LNCaP clone FGC (cell line): ENCODE measurements around the gene PHC3.

ENCODE experiments used
- DNase-seq: peaks from one replicate; pipeline ENCODE4 v3.0.0-alpha.2; 2011; ENCODE audit warnings: low read depth
- H3K4me3 ChIP-seq: 2 replicates; pipeline ENCODE4 v1.5.1; 2011; ENCODE audit warnings: mild to moderate bottlenecking, low read depth, low read length, control low read depth
- TF ChIP-seq, protein P1 (sequence below): IDR thresholded peaks from 2 replicates; pipeline ENCODE4 v1.5.1; 2012; ENCODE audit warnings: mild to moderate bottlenecking; ENCODE audit not compliant: control insufficient read depth, insufficient read depth; ENCODE audit errors: extremely low read depth

The PHC3 gene

DNA sequence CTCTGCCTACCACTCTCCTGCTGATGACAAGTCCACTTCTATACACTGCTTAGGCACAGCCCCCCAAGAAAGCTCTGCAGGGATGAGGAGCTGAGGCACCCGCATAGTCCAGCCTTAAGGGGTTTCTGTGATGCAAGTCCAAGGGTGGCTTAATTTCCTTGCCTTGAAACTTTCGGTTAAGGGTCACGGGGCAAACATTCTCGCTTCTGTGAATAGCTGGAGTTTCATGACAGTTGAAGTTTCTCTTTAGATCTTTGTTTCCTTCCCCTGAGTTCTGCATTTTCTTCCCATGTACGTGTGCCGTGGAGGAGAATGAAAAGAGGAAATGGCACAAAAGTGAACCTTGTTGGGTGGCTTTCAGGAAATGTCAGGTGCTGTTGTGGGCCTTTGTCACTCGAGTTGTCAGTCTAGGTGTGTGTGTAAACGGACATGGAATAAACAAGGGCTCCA, 136.7 kb downstream of the PHC3 start:
- no peak overlapping the region for H3K4me3 ChIP-seq
- no peak for DNase-seq
- TF ChIP-seq, protein P1, sequence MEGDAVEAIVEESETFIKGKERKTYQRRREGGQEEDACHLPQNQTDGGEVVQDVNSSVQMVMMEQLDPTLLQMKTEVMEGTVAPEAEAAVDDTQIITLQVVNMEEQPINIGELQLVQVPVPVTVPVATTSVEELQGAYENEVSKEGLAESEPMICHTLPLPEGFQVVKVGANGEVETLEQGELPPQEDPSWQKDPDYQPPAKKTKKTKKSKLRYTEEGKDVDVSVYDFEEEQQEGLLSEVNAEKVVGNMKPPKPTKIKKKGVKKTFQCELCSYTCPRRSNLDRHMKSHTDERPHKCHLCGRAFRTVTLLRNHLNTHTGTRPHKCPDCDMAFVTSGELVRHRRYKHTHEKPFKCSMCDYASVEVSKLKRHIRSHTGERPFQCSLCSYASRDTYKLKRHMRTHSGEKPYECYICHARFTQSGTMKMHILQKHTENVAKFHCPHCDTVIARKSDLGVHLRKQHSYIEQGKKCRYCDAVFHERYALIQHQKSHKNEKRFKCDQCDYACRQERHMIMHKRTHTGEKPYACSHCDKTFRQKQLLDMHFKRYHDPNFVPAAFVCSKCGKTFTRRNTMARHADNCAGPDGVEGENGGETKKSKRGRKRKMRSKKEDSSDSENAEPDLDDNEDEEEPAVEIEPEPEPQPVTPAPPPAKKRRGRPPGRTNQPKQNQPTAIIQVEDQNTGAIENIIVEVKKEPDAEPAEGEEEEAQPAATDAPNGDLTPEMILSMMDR, result no peak

DNA sequence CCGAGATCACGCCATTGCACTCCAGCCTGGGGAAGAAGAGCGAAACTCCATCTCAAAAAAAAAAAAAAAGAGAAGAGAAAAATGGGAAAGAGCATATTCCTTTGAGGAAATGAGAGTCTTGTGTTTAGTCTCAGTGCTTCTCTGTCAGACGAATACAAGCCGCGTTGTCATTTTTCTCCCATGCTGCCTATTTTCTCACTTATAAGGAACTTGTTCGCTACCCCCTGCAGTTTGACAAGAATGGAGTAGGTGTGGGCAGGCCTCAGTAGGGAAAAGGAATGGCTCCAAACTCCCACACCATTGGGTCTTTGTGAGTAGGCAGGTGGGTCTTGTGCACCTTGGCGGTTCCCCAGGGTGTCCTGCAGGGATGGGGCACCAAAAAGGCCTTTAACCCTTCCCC, 137.3 kb downstream of the PHC3 start:
- DNase-seq, result no peak
- H3K4me3 ChIP-seq, result no peak overlapping the region
- TF ChIP-seq, protein P1, result no peak

DNA sequence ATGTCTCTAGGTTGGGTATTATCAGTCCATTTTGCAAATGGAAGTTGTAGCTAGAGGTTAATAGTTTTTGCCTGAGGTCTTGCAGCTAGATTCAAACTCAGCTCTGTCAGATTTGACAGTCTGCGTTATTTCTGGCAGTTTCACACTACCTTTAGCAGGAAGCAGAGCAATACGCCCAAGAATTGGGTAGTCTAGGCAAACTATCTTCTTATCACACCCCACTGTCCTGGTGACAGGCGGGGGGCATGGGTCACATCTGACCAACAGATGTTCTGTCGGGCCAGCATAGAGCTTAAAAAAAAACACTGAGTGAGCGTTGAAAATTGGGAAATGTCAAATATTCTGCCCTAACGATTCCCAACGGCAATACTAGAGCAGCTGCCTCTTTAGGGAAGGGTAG, 138.0 kb downstream of the PHC3 start:
- H3K4me3 ChIP-seq, result no peak overlapping the region
- TF ChIP-seq, protein P1, result no peak
- DNase-seq, result no peak

DNA sequence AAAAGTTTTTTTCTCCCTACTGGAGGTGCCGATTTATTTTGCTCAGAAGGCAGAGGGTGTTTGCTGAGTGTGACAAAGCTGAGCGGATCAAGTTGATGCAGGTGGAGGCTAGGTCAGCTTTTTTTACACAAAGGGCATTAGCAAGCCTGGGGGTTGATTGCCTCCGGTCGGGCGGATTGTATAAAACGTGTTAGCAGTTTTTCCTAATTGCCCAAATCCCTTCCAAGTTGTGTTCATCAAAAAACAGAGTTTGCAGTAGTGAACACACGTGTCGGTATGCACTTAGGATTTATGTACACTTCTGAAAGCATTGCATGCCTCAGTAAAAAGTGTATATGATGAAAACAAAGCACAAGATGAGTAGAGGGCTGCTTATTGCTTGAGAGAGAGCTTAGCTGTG, 141.1 kb downstream of the PHC3 start:
- no peak for DNase-seq
- TF ChIP-seq, protein P1, result no peak
- no peak overlapping the region for H3K4me3 ChIP-seq

DNA sequence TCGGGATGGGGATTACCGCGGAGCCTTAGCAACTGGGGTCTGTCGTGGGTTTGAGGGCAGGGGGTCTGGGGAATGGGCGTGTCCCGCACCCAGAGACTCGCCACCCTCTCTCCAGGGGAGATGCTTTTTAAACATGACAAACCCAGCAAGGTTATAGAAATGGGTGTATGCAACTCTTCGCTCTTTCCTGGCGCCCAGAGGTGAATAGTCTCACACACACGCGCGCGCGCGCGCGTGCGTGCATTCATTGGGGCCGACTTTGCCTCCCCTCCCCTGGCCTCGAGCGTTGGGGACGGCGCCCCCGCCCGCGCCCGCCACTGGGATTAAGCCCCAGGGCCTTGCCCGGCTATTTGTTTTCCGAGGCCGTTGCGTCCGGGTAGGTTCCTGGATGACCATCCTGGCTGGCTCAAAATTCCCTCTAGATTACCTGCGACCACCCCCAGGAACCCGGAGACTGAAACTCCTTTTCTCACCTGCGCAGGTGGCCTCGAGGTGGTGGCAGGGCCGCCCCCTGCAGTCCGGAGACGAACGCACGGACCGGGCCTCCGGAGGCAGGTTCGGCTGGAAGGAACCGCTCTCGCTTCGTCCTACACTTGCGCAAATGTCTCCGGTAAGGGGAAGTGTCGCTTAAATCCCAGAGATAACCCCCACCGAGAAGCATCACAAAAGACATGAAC, 143.0 kb downstream of the PHC3 start:
- peak overlapping the region; percentile 71 for H3K4me3 ChIP-seq
- TF ChIP-seq, protein P1, result peak; percentile 29
- DNase-seq, result no peak
